AG09319 (cell line): ENCODE results near the gene MED19.
"Not testable (repeated sequence)": the region's sequence is repeated elsewhere in the genome, so short reads cannot be mapped to it uniquely, and the experiment has no call there.

Experiments used
- DNase-seq: peaks from one replicate; pipeline ENCODE4 v3.0.0-alpha.2; 2010; ENCODE audit warnings: low read depth; ENCODE audit errors: extremely low read depth
- TF ChIP-seq, protein P1 (sequence below): IDR thresholded peaks from 2 replicates; pipeline ENCODE4 v1.5.1; 2011; ENCODE audit warnings: low read depth, mild to moderate bottlenecking, inconsistent platforms, low read length, moderate library complexity

MED19 gene

DNA sequence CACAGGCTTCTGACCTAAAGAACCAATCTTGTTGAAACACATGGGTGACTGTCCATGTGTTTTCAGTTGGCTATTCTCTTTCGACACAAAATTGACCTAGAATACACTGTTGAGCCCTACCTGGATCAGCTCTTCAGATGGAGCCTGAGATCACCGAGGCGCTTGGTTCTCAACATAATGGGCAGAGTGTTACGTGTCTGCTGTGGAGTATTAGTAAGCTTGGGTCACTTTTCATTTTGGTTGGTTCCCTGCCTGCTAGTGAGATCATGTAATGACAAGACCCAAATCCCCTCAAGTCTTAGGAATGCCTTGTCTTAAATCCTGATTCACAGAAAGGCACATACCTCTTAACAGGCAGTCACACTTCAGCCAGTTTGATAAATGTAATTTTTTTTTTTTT is 8.7 kb downstream of the MED19 start:
- DNase-seq = no peak
- TF ChIP-seq, protein P1, sequence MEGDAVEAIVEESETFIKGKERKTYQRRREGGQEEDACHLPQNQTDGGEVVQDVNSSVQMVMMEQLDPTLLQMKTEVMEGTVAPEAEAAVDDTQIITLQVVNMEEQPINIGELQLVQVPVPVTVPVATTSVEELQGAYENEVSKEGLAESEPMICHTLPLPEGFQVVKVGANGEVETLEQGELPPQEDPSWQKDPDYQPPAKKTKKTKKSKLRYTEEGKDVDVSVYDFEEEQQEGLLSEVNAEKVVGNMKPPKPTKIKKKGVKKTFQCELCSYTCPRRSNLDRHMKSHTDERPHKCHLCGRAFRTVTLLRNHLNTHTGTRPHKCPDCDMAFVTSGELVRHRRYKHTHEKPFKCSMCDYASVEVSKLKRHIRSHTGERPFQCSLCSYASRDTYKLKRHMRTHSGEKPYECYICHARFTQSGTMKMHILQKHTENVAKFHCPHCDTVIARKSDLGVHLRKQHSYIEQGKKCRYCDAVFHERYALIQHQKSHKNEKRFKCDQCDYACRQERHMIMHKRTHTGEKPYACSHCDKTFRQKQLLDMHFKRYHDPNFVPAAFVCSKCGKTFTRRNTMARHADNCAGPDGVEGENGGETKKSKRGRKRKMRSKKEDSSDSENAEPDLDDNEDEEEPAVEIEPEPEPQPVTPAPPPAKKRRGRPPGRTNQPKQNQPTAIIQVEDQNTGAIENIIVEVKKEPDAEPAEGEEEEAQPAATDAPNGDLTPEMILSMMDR = no peak

DNA sequence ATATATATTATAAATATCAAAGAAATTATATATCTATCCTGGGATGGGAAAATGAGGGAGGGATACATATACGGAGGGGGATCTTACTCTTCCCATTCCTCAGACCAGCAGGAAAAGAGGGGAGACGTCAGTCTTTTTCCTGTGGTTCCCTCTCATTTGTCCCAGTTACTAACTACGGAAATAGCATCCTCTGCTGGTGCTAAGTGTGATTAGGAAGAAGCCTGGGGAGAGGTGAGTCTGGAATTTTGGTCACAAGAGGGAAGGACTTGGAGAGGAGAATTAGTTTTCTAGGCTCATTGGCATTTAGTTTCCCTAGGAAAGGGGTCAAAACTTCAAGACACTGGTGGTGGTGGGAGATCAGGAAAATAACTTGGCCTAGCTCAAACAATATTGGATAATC is 11.6 kb downstream of the MED19 start:
- TF ChIP-seq, protein P1 = no peak
- DNase-seq = no peak

DNA sequence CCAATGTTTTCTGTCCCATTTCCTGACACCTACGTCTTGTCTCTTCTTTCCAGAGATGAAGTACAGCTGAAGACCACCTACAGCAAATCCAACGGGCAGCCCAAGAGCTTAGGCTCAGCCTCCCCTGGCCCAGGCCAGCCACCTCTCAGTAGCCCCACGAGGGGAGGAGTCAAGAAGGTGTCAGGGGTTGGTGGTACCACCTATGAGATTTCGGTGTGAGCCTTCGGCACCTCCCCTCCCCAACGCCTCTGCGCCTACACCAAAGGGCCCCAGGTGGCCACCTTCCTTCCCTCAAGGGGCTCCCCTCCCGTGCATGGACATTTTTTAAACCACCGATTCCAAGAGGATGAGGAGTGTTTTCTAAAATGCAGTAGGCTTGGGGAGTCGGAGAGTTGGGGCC is 12.2 kb downstream of the MED19 start:
- no peak for DNase-seq
- TF ChIP-seq, protein P1 = no peak

DNA sequence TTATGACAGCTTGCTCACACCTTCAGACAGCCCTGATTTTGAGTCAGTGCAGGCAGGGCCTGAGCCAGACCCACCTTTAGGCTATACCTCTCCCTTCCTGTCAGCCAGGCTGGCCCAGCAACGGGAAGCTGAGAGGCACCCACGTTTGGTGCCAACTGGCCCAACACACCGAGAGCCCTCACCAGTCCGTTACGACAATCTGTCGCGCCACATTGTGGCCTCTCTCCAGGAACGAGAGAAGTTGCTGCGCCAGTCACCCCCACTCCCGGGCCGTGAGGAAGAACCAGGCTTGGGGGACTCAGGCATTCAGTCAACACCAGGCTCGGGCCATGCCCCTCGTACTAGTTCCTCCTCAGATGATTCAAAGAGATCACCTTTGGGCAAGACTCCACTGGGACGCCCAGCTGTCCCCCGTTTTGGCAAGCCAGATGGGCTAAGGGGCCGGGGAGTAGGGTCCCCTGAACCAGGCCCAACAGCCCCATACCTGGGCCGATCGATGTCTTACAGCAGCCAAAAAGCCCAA is 13.1 kb downstream of the MED19 start:
- TF ChIP-seq, protein P1 = no peak
- no peak for DNase-seq

DNA sequence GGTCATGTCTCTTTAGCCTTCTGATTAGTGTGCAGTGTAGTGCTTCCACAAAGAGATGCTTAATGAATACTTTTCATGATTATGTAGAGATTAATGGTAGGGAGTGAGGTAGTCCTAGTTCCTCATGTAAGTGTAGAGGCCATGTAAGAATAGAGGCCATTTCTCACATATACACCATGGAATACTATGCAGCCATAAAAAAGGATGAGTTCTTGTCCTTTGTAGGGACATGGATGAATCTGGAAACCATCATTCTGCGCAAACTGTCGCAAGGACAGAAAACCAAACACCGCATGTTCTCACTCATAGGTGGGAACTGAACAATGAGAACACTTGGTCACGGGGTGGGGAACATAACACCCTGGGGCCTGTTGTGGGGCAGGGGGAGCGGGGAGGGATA is 21.5 kb downstream of the MED19 start:
- DNase-seq = not testable (repeated sequence)

DNA sequence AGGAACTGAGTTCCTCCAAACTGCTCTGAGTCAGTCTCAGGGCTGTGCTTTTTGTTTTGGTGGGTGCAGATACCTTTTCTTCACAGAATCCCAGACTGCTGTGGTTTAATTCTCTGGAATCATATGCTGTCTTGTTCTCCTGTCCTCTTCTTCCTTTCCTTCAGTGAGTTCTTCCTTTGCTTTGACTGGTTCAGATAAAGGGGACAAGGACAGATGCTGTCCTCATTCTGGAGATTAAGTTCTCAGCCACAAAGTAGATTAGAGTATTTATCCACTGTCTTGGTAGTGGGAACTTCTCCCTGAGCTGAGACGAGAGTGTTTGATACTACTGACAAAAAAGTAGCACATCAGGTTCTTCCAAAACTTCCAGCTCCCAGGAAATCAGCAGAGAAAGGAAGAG is 30.8 kb downstream of the MED19 start:
- TF ChIP-seq, protein P1 = no peak
- no peak for DNase-seq

DNA sequence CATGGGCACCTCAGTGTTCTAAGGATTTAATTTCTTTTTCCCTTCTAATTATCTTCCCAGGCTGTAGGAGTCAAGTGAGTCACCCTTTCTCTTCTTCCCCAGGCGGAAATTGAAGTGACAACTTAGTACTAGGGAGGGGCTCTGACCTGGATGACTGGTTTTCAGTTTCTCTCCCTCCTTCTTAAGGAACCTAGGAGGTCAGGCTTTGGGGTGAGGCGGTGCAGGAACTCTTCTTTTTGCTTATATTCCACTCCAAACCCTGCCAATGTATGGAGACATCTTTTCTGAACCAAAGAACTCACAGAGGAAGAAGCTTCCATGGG is 31.5 kb downstream of the MED19 start:
- no peak for DNase-seq
- TF ChIP-seq, protein P1 = no peak

DNA sequence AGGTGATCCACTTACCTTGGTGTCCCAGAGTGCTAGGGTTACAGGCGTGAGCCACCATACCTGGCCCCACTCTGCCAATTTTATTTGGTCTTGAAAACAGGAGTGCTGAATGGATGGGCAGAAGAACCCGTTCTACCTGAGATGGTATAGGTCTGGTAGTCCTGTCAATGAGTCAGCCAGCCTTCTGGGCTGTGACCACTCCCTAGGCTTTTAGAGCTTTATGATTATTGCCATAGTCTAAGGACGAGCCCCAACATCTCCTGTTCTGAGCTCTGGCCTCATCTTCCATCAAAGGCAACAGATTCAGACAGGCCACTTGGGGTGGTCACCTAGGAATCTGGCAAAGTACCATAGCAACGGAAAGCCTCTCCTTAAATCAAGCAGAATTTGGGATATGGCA is 32.6 kb downstream of the MED19 start:
- TF ChIP-seq, protein P1 = no peak
- DNase-seq = no peak
